ENCODE measurements around the gene YWHAG.
"Not testable (repeated sequence)": the region's sequence is repeated elsewhere in the genome, so short reads cannot be mapped to it uniquely, and the experiment has no call there.

YWHAG gene

GRCh38 chr7:76358481-76359110 is at the start of gene YWHAG:
YWHAG (minus strand) TSS chr7:76358991; CDS start chr7:76358808, 183 bp downstream.
- DNase-seq (ENCODE audit: insufficient read length, low spot score) (peak; percentile 65), FAIRE-seq (no peak)

GRCh38 chr7:76408121-76408560 is 49.4 kb upstream of the YWHAG start:
- DNase-seq (ENCODE audit: insufficient read length, low spot score) (no peak), FAIRE-seq (no peak)

- FAIRE-seq (no peak), DNase-seq (ENCODE audit: insufficient read length, low spot score) (no peak)
Observed at GRCh38 chr7:76407718-76408117, 48.9 kb upstream of the YWHAG start.

- no peak for FAIRE-seq
- no peak for DNase-seq (ENCODE audit: insufficient read length, low spot score)
Observed at GRCh38 chr7:76405738-76406137, 46.9 kb upstream of the YWHAG start.

- no peak for DNase-seq (ENCODE audit: insufficient read length, low spot score)
- no peak for FAIRE-seq
Observed at GRCh38 chr7:76403780-76404494, 45.1 kb upstream of the YWHAG start.

- not testable (repeated sequence) for DNase-seq (ENCODE audit: insufficient read length, low spot score); FAIRE-seq
Observed at GRCh38 chr7:76403097-76403496, 44.3 kb upstream of the YWHAG start.

GRCh38 chr7:76400248-76400647 is 41.5 kb upstream of the YWHAG start:
- no peak for FAIRE-seq
- no peak for DNase-seq (ENCODE audit: insufficient read length, low spot score)

GRCh38 chr7:76397409-76398183 is 38.8 kb upstream of the YWHAG start:
- DNase-seq (ENCODE audit: insufficient read length, low spot score) (no peak), FAIRE-seq (no peak)

- FAIRE-seq (no peak), DNase-seq (ENCODE audit: insufficient read length, low spot score) (no peak)
Observed at GRCh38 chr7:76396864-76397263, 38.1 kb upstream of the YWHAG start.

GRCh38 chr7:76395965-76396726 is 37.4 kb upstream of the YWHAG start:
- DNase-seq (ENCODE audit: insufficient read length, low spot score) (no peak), FAIRE-seq (no peak)

GRCh38 chr7:76395605-76395964 is 36.8 kb upstream of the YWHAG start:
- not testable (repeated sequence) for FAIRE-seq; DNase-seq (ENCODE audit: insufficient read length, low spot score)

GRCh38 chr7:76394957-76395356 is 36.2 kb upstream of the YWHAG start:
- FAIRE-seq, result no peak
- no peak for DNase-seq (ENCODE audit: insufficient read length, low spot score)

- FAIRE-seq (no peak), DNase-seq (ENCODE audit: insufficient read length, low spot score) (peak; percentile 95)
Observed at GRCh38 chr7:76393116-76394031, 34.6 kb upstream of the YWHAG start.

GRCh38 chr7:76392531-76393115 is 33.8 kb upstream of the YWHAG start:
- FAIRE-seq, result no peak
- DNase-seq (ENCODE audit: insufficient read length, low spot score), result no peak

- no peak for DNase-seq (ENCODE audit: insufficient read length, low spot score)
- FAIRE-seq, result no peak
Observed at GRCh38 chr7:76390092-76390491, 31.3 kb upstream of the YWHAG start.

GRCh38 chr7:76387789-76388188 is 29.0 kb upstream of the YWHAG start:
- FAIRE-seq; DNase-seq (ENCODE audit: insufficient read length, low spot score): not testable (repeated sequence)

- no peak for DNase-seq (ENCODE audit: insufficient read length, low spot score)
- FAIRE-seq, result no peak
Observed at GRCh38 chr7:76386691-76387260, 28.0 kb upstream of the YWHAG start.

- DNase-seq (ENCODE audit: insufficient read length, low spot score), result no peak
Observed at GRCh38 chr7:76383089-76383944, 24.5 kb upstream of the YWHAG start.

More at GRCh38 chr7:76383089-76383944, 24.5 kb upstream of the YWHAG start:
- FAIRE-seq, result no peak

All from HTR-8/SVneo (cell line).